NCI-H2196 treated with DMSO at 0.1 percent for 48 hours (cell line): ENCODE data around the gene KCNK18.
"Not testable (repeated sequence)": the region's sequence is repeated elsewhere in the genome, so short reads cannot be mapped to it uniquely, and the experiment has no call there.

Experiments used
- DNase-seq: peaks from one replicate; lab custom pipeline; 2025; ENCODE audit not compliant: unreplicated experiment; lab: John Stamatoyannopoulos, UW

Gene KCNK18

DNA sequence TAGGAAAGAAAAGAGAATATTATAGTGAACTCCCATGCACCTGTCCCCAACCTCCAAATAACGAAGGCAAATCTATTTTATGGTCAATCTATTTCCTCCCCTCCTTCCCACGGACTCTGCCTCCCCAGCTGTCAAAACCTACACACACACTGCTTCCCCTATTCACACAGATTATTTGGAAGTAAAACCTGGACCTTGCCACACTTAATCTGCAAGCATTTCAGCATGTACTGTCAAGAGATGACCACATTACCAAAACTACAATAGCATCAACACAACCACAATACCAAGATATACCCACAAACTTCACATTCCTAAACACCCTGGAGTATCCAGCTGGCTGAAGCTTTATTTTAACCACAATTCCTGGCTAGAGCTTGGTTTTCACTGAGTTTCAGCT, 27.8 kb upstream of the KCNK18 start:
- DNase-seq = no peak

DNA sequence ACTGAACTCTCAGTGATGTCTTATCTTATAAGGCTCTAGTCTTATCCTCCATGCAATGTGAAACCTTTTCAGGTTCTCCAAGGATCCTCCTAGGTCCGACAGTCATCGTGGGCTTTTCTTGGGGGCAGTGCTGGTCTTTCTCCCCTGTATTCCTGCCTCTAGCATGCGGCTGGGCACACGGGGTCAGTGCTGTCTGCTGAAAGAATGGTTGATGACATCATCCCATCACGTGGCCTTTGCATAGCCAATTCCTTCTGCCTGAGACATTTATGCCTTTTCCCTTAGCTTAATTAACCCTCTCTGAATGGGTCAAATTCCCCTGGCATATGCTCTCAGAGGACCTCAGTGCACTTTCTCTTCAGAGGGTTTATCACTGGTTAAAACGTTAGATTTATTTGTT, 27.0 kb upstream of the KCNK18 start:
- DNase-seq = no peak

DNA sequence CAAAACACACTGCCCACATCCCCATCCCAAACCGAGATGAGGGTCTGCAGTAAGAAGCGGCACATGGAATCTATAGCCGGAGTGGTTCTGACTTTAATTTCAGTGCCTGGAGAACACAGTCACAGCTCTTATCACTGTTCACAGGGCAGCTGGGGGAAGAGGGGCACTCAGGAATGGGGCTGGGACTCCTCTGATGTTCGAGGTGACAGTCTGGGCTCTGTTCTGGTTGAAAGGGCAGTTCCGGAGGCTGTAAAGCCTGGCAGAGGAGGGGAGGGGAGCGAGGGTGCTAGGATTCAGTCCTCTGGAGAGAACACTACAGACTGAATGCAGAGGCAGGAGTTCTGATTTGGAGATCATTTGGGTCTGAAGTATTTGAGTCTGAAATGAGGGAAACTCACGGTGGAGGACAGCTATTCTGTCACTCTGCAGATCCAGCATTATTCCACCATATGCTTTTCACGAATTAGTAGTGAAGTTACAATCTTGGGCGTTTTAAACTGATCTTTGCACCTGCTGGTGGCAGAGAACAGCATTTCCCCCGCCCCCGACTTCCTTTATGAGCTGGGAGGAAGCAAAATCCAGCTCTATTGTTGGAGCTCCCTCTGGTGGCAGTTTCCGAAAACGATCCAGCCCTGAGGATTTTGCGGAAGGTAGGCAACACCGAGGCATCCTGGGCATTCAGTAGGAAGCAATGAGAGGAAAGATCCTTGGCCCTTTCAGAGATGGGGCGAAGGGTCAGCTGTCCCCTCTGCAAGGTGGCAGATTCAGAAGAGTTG, 22.7 kb upstream of the KCNK18 start:
- DNase-seq = peak; percentile 7

DNA sequence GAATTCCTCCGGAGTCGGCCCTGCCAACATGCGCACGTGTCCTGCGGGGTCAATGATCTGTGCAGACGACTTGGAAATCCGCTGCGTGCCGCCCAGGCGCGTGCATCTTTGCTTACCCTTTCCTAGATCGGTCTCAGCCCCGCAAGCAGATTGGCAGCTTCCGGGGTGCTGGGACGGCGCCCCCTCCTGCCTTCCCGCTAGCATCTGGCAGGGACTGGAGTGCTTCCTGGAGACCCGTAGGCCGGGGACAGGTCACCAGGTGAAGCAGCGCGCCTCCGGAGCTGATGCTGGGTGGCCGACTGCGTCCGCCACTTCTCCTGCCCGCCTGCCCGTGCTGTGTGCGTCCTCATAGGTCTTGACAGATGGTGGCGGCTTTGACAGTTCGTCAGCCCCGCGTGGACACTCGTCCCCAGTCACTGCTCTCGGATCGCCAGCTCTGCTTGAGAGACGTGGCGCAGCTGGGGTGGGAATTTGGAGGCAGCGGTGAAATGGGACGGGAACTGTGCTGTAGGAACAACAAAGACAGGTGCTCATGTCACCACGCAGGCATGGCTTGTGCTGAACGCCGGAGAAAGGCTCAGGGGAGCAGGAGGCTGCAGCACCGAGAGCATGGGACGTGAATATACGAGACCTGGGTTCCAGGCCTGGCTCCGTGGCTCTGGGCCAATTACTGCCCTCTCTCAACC, 21.9 kb upstream of the KCNK18 start:
- DNase-seq = no peak

DNA sequence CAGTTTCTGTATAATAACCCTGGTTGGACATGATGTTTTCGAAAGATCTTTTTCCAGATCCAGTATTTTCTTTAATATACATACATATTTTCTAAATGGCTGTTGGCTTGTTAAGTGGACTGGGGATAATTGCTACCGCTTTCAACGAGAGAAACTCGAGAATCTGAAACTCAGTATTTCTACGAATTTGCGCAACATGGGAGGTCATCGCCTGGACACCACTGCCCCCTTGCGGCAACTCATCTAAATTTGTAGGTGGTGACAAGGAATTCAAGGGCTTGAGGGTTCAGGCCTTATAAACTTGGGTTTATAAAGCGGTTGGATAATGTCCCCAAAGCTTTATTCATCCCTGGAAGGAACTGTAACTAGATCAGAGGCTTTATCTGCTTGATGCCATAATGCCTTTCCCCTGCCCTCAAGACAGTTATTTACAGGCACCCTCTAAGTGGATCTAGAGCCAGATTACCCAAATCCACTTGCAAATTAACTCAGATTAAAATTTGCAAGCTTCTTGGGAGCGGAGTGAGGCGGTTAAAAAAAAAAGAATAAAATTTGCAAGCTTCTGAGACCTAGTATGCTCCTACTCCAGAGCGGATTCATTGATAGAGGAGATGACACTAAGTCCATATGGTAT, 21.3 kb upstream of the KCNK18 start:
- no peak for DNase-seq

DNA sequence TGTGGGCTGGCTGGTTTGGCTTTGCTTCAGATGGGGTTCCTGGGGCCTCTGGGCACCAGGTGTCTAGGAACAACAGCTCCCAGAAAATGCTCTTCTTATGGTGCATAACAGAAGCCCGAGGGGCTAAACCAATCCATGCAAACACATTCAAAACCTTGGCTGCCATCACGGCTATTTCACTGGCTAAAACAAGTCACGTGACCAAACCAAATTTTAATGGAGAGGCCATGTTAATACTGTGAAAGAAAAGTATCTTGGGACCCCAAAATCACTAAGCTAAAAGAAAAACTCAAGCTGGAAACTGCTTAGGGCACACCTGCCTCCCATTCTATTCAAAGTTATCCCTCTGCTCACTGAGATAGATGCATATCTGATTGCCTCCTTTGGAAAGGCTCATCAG, 19.1 kb upstream of the KCNK18 start:
- DNase-seq = no peak

DNA sequence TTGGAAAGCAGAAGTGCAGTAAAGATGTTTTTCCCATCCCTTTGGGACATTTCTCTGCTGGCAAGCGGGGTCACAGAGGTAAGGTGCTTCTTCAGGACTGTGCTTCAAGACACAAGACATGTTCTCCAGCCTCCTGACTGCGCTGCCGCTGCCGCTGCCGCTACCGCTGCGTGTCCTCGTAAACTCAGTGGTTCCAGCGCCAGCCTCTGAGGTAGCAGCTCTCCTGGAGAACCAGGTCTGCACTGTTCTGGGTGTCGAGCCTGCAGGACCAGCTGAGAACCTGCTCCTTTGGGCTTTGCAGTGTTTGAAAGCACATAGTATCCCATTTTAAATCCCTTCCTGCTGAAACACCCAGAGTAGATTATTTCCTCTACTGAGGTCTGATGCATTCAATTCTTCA, 13.0 kb upstream of the KCNK18 start:
- DNase-seq = no peak

DNA sequence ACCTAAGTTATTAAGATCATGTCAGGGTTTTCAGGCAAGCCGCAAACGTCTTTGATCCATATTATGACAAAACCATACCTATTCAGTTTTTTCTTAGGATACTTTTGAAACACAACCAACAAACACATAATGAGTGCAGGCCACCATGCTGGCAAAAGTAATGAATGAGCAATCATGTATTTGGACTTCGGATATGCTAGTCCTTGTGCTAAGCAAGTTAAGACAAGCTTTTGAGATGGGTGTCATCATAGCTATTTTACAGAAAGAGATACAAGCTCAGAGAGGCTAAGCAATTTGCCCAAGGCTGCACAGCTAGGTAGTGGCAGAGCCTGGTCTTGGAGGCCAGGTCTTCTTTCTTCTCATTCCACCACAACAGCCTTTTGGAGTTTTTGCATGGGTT, 12.5 kb upstream of the KCNK18 start:
- DNase-seq = no peak

DNA sequence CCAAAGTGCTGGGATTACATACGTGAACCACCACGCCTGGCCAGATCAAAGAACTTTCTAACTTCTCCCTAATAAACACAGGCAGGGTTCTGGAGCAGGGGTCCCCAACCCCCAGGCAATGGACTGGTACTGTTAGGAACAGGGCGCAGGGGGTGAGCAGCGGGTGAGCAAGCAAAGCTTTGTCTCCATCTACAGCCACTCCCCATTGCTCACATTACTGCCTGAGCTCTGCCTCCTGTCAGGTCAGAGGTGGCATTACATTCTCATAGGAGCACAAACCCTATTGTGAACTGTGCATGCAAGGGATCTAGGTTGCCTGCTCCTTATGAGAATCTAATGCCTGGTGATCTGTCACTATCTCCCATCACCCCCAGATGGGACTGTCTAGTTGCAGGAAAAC, 11.5 kb upstream of the KCNK18 start:
- not testable (repeated sequence) for DNase-seq

DNA sequence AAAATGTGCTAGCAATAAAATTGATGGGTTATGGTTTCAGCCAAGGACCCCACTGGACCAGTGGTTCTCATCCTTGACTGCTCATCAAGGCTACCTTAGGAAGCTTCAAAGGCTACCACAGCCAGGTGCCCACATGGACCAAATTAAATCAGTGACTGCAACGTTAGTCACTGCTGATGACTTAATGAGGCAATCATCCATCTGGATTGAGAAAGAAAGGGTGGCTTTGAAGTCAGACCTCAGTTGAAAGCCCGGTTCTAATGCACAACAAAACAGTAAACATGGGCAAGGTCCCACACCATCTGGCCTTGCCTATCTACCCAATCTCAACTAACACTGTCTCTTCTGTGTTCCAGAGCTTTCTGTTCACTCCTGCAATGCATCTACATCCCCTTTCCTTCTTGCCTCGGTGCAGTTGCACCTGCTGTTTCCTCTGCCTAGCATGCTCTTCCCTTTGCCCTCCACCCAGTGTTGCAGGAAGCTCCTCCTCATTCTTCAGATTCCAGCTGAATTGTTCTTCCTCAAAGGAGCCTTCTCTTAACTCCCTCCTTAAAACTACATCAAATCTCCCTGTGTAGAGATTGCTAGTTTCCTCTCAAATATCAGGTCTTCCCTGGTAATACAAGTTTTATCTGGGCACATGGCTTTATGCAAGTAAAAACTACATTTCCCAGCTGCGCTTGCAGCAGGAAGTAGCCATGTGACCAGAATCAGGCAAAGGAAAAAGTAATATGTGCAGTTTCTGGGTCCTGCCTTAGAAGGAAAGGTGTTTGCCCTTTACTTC, 10.3 kb upstream of the KCNK18 start:
- no peak for DNase-seq

DNA sequence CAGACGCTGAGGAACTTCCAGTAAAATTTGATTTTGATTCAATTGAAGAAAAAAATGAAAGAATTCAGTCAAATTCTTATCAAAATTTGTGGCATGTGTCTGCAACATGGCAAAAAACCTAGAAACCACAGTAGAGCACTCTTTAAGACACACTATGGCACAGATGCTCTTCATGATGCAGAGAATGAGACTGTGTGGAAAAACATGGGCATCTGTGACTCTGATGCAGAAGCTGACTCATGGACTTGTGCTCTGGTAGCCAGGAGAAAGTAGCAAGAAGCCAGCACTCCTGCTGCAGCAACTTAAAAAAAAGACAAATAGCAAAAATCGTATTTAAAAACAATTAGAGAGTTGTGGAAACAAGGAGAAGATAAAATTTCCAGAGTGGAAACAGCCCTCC, 8.9 kb upstream of the KCNK18 start:
- DNase-seq = no peak

DNA sequence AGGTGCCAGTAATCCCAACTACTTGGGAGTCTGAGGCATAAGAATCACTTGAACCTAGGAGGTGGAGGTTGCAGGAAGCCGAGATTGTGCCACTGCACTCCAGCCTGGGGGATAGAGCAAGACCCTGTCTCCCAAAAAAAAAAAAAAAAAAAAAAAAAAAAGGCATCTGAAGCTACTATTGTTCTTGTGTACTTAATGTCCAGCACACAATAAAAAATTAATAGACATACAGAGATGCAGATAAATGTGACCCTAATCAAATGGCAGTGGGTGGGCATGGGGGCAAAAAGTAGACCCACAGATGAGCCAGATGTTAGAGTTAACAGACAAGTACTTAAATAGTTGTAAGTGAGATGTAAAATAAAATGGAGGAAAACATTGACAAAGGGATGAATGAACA, 7.7 kb upstream of the KCNK18 start:
- DNase-seq = no peak

DNA sequence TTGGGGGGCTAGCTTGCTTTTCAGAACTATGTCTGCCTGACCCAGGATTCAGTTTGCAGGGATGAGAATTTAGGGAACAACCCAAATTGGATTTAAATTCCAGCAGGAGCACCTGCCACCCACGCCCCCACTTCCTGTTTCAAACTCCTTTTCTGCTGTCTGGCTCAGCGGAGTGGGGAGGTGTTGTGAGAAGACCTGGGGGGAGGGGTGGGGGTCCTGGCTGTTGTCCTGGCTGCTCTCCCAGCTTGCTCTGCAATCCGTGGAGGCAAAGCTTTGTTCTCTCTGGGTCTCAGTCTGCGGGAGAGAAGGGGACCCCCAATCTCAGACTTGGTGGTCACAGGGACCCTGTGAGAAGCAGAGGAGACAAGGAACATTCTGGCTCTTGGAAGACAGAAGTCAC, 799 bp downstream of the KCNK18 start:
- DNase-seq = no peak

DNA sequence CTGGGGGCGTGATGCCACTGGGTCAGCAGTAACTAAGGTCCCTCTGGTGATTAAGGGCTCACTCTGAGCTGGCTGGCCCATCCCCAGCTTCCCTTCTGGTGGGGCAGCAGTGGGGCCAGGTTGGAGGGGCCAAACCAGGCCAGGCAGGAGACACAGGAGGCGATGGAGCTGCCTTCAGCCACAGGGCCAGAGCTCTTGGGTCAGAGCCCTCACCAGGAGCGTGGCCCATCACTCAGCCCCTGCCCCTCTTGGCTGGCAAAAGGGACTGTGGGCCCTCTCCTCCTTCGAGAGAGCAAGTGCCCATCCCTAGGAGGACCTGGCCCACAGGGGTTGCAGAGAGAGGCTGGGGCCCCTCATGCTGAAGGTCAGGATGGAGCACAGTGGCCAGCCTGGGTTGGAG, 4.5 kb downstream of the KCNK18 start:
- DNase-seq = no peak

DNA sequence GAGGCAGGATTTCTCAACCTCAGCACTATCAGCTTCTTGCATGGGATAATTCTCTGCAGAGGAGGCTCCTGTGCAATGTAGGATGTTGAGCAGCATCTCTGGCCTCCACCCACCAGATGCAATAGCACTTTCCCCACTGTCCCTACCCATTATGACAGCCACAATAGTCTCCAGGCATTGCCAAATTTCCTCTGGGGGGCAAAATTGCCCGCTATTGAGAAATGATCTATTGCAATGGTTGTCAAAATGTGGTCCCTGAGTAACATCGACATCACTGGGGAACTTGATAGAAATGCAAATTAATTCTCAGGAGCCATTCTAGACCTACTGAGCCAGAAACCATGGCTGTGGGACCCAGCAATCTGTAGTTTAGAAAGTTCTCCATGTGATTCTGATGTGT, 7.0 kb downstream of the KCNK18 start:
- DNase-seq = no peak

DNA sequence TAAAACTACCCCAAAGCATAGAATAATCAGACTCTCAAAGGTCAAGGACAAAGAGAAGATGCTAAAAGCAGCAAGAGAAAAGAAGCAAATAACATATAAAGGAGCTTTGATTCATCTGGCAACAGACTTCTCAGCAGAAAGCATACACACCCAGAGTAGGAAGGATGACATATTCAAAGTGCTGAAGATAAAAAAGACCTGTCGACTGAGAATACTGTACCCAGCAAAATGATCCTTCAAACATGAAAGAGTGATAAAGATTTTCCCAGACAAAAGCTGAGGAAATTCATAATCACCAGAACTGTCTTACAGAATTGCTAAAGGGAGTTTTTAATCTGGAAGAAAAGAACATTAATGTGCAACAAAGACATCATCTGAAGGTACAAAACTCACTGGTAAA, 14.9 kb downstream of the KCNK18 start:
- no peak for DNase-seq

DNA sequence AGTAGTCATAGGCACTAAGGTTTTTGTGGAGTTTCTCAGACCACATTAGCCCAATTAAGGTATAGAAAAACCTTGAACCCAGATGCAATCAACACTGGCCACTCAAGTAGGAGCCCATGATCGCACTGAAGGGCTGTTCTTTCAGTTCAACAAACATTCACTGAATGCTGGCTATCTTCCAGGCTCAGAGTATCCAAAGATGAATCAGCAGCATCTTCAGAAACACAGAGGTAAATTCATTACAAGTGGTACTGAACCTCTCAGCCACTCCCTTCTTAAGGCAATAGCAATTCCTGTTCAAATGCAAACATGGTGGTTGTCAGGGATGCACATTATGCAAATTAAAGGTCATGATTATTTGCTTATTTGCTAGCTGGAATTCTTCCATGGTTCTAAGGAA, 17.1 kb downstream of the KCNK18 start:
- no peak for DNase-seq

DNA sequence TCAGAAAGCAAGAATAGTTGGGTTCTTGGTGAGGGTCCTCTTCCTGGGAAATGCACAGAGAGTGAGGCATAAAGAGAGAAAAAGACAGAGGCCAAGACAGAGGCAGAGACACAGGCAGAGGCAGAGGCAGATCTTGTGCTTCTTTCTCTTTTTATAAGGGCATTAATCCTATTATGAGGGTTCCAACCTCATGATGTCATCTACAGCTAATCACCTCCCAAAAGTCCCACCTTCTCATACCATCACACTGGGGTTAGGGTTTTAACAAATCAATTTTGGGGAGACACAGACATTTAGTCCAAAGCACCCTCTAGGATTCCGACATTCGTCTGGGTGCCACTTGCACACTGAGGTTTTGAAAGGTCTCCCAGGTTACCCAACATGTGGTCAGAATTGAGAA, 17.8 kb downstream of the KCNK18 start:
- DNase-seq = no peak

DNA sequence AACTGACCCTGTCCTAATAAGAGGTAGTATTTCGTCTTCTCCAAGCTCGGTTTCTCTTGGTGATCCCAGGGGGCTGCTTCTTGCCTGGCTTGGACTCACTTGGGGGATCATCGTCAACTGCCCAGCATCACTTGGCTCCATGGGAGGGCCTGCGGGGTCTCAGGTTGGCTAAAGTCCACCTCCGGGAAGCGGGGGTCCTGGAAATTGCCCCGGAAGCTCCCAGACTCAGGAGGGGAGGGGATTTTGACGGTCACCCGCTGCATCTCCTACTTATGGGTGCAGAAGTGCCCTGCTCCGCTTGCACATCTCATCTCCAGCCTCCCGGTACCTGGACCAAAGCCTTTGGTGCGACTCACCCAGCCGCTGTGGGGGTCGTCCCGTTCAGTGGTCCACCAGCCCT, 18.7 kb downstream of the KCNK18 start:
- no peak for DNase-seq

DNA sequence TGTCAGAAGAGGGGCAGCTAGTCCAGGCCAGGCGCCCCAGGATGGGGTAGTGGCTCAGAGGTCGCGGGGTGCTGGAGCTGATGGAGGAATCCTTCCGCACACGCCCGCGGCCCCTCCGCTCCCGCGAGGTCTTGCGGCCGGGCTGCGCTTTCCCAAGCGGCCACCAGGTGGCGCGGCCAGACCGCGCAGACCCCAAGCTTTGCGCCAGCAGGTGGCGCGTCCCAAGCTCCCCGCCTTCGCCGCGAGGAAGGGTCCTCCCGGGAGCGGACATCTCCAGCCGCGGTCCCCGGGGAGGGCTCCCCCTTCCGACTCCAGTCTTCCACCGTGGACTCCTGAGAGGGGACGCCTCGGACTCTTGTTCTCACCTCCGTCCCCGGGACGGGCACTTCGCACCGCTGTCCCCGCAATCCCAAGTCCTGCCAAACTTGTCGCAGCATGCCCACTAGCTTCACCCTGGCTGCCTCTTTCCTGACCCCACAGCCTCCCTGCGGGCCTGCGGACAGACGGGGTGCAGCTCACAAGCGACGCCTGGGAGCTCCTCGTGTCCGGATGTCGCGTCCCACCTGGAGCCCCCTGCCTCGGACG, 19.4 kb downstream of the KCNK18 start:
- peak; percentile 6 for DNase-seq

DNA sequence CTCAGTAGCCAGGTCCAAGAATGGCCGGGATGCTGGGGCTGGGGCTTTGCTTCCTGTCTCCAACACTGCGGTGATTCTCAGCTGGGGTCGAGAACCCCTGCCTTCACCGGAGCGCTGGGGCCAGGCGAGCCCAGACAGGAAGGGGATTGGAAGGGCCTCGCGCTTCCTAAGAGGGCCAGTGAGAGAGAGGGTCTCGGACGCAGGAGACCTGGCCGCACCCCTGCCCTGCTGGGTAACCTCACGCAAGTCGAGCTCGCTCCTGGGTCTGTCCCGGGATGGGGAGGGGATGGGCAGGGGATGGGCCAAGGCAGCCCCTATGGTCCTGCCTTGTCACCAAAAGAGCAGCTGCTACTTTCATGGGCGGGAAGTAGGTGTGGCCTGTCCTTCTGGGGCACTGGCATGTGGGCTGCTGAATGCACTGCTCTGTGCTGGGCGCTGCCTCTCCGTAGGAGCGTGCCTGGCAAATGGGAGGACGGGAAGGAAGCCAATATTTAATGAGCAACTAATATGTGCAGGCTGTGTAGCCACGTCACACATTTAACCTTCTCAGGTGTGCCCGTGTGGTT, 20.0 kb downstream of the KCNK18 start:
- no peak for DNase-seq
